WTC11 (cell line): ENCODE data around the gene ETV2. TPM values are rescaled to one million over a fixed set of nuclear protein-coding genes. Genes with fewer than 3 reads are reported as not detected.

Experiments
- ATAC-seq: fragments of 200-7000 bp; cut with Tn5 transposase; 2 replicates; pipeline ENCODE4 v1.10.0; 2021; ENCODE audit warnings: mild to moderate bottlenecking, moderate library complexity
- CTCF ChIA-PET: fragments of 300-600 bp; sonication (Branson Sonifier 250); formaldehyde crosslinking; loops from one replicate; lab custom pipeline; 2021; ENCODE audit warnings: antibody characterized with exemption; lab: Charles Lee
- POLR2A ChIA-PET: fragments of 350-600 bp; sonication (Branson Sonifier 250); formaldehyde crosslinking; loops from one replicate; lab custom pipeline; 2021; ENCODE audit warnings: antibody characterized with exemption; lab: Charles Lee
- DNase-seq: peaks from one replicate; pipeline ENCODE4 v3.0.0; 2021; ENCODE audit warnings: low spot score
- H3K27ac Mint-ChIP-seq: 2 replicates; pipeline ENCODE4 v1.8.0; 2021; ENCODE audit warnings: mixed read lengths
- H3K27me3 Mint-ChIP-seq: 2 replicates; pipeline ENCODE4 v1.8.0; 2021; ENCODE audit warnings: low read depth, mild to moderate bottlenecking, moderate library complexity, mixed read lengths
- H3K36me3 Mint-ChIP-seq: 2 replicates; pipeline ENCODE4 v1.8.0; 2021; ENCODE audit warnings: mixed read lengths
- H3K4me1 Mint-ChIP-seq: 2 replicates; pipeline ENCODE4 v1.8.0; 2022; ENCODE audit warnings: mixed read lengths
- H3K4me3 Mint-ChIP-seq: 2 replicates; pipeline ENCODE4 v1.8.0; 2021; ENCODE audit warnings: mild to moderate bottlenecking, moderate library complexity, mixed read lengths
- H3K9me3 Mint-ChIP-seq: 2 replicates; pipeline ENCODE4 v1.8.0; 2021; ENCODE audit warnings: mixed read lengths
- AFF4 ChIP-seq: sonication (generic); formaldehyde crosslinking; IDR thresholded peaks from 2 replicates; pipeline ENCODE4 v1.8.1; 2023; ENCODE audit warnings: mild to moderate bottlenecking, missing genetic modification reagents, borderline replicate concordance
- ATF2 ChIP-seq: sonication (generic); formaldehyde crosslinking; IDR thresholded peaks from 2 replicates; pipeline ENCODE4 v1.8.1; 2022; ENCODE audit warnings: low read depth, missing genetic modification reagents, borderline replicate concordance
- CBFB ChIP-seq: sonication (generic); formaldehyde crosslinking; IDR thresholded peaks from 2 replicates; pipeline ENCODE4 v1.8.1; 2022; ENCODE audit warnings: mild to moderate bottlenecking, low read depth, missing genetic modification reagents
- CDX4 ChIP-seq: fragments of 250-450 bp; sonication (Bioruptor Pico); IDR thresholded peaks from 2 replicates; pipeline ENCODE4 v1.9.0; 2021; ENCODE audit warnings: moderate library complexity, mild to moderate bottlenecking, inconsistent platforms, borderline replicate concordance
- ESRRA ChIP-seq: sonication (generic); formaldehyde crosslinking; IDR thresholded peaks from 2 replicates; pipeline ENCODE4 v1.8.1; 2022; ENCODE audit warnings: mild to moderate bottlenecking, missing genetic modification reagents, borderline replicate concordance
- ETV6 ChIP-seq: sonication (generic); formaldehyde crosslinking; IDR thresholded peaks from 2 replicates; pipeline ENCODE4 v1.8.1; 2022; ENCODE audit warnings: mild to moderate bottlenecking, missing genetic modification reagents
- FOXJ3 ChIP-seq: sonication (generic); formaldehyde crosslinking; IDR thresholded peaks from 2 replicates; pipeline ENCODE4 v1.9.0; 2021; ENCODE audit warnings: missing genetic modification reagents, mild to moderate bottlenecking, borderline replicate concordance
- GRHL2 ChIP-seq: fragments of 250-450 bp; sonication (Bioruptor Pico); IDR thresholded peaks from 2 replicates; pipeline ENCODE4 v1.8.0; 2022; ENCODE audit warnings: mild to moderate bottlenecking, moderate library complexity; ENCODE audit not compliant: insufficient replicate concordance, severe bottlenecking
- HMGXB4 ChIP-seq: sonication (generic); formaldehyde crosslinking; IDR thresholded peaks from 2 replicates; pipeline ENCODE4 v1.8.1; 2023; ENCODE audit warnings: mild to moderate bottlenecking, moderate library complexity, missing genetic modification reagents
- MLX ChIP-seq: sonication (generic); formaldehyde crosslinking; IDR thresholded peaks from 2 replicates; pipeline ENCODE4 v1.8.1; 2023; ENCODE audit warnings: mild to moderate bottlenecking, missing genetic modification reagents, moderate library complexity
- PRDM15 ChIP-seq: sonication (generic); formaldehyde crosslinking; IDR thresholded peaks from 2 replicates; pipeline ENCODE4 v1.8.0; 2022; ENCODE audit warnings: missing genetic modification reagents
- SMAD4 ChIP-seq: sonication (generic); formaldehyde crosslinking; IDR thresholded peaks from 2 replicates; pipeline ENCODE4 v1.8.0; 2022; ENCODE audit warnings: mild to moderate bottlenecking, missing genetic modification reagents
- SP1 ChIP-seq: sonication (generic); formaldehyde crosslinking; conservative IDR thresholded peaks from 2 replicates; pipeline ENCODE4 v1.8.1; 2022; ENCODE audit warnings: missing genetic modification reagents
- TEAD1 ChIP-seq: sonication (generic); formaldehyde crosslinking; IDR thresholded peaks from 2 replicates; pipeline ENCODE4 v1.8.0; 2022; ENCODE audit warnings: mild to moderate bottlenecking, missing genetic modification reagents
- USF2 ChIP-seq: sonication (generic); formaldehyde crosslinking; IDR thresholded peaks from 2 replicates; pipeline ENCODE4 v1.8.1; 2023; ENCODE audit warnings: mild to moderate bottlenecking, missing genetic modification reagents, moderate library complexity
- ZMAT4 ChIP-seq: fragments of 250-450 bp; sonication (Bioruptor Pico); IDR thresholded peaks from 2 replicates; pipeline ENCODE4 v1.9.0; 2021; ENCODE audit warnings: mild to moderate bottlenecking
- ZNF121 ChIP-seq: sonication (generic); formaldehyde crosslinking; IDR thresholded peaks from 2 replicates; pipeline ENCODE4 v1.8.0; 2023; ENCODE audit warnings: missing genetic modification reagents
- ZNF671 ChIP-seq: fragments of 250-450 bp; sonication (Bioruptor Pico); IDR thresholded peaks from 2 replicates; pipeline ENCODE4 v1.8.0; 2021; ENCODE audit warnings: mild to moderate bottlenecking
- ZSCAN18 ChIP-seq: fragments of 250-450 bp; sonication (Bioruptor Pico); IDR thresholded peaks from 2 replicates; pipeline ENCODE4 v2.1.2; 2022; ENCODE audit warnings: mild to moderate bottlenecking, moderate library complexity
- total RNA-seq: library from RNA; stranded (reverse); gene quantifications from 3 replicates; pipeline ENCODE4 v1.2.3, GENCODE V29; 2021

Gene ETV2
- total RNA-seq, 1 experiment from 2014 or later = 1.7 TPM

- H3K4me3 Mint-ChIP-seq = no peak overlapping the region
- ChIA-PET POLR2A (interaction anchor here (0.6 kb wide), 1 partner anchor 262 kb away, joined by 7 read pairs; no protein-coding TSS in a partner anchor), CTCF (no interaction called here)
- H3K9me3 Mint-ChIP-seq = no peaks in the 10 kb centered on the region
- DNase-seq (no peak), ATAC-seq (no peak)
- H3K4me1 Mint-ChIP-seq = peaks cover 23% of the 10 kb centered on the region
- H3K27me3 Mint-ChIP-seq = no peaks in the 10 kb centered on the region
- 0 out of 2 replicates have a peak overlapping the region, but pooled peaks have one; percentile 1 for H3K27ac Mint-ChIP-seq
- TF ChIP-seq SMAD4 (CRISPR knock-in tag) (no peak), ETV6 (CRISPR knock-in tag) (no peak)
- H3K36me3 Mint-ChIP-seq = peaks cover 18% of the 10 kb centered on the region
Measured at GRCh38 chr19:35639863-35640262, 1.7 kb upstream of the ETV2 start.

GRCh38 chr19:35642312-35642711 lies 767 bp downstream of the ETV2 start:
- POLR2A ChIA-PET = interaction anchor here (3.3 kb wide), 1 partner anchor 85 kb away, joined by 14 read pairs; no protein-coding TSS in a partner anchor
- TF ChIP-seq MLX (CRISPR knock-in tag) (no peak), ZMAT4 (CRISPR knock-in tag) (no peak), ESRRA (CRISPR knock-in tag) (no peak), ZNF671 (no peak), CDX4 (CRISPR knock-in tag) (no peak), PRDM15 (CRISPR knock-in tag) (no peak), ATF2 (no peak), ZSCAN18 (no peak), SMAD4 (CRISPR knock-in tag) (no peak), SP1 (no peak), AFF4 (no peak), GRHL2 (CRISPR knock-in tag) (no peak), FOXJ3 (no peak), TEAD1 (CRISPR knock-in tag) (no peak), ZNF121 (CRISPR knock-in tag) (no peak), HMGXB4 (CRISPR knock-in tag) (no peak), CBFB (no peak), USF2 (CRISPR knock-in tag) (no peak)

More at GRCh38 chr19:35642312-35642711, 767 bp downstream of the ETV2 start:
- Mint-ChIP-seq H3K27me3 (peaks cover 17% of the 10 kb centered on the region), H3K9me3 (no peaks in the 10 kb centered on the region), H3K36me3 (peaks cover 5% of the 10 kb centered on the region), H3K4me1 (peaks cover 34% of the 10 kb centered on the region), H3K4me3 (peak overlapping the region; percentile 84), H3K27ac (no peak overlapping the region)
- ATAC-seq = no peak
- no peak for DNase-seq
- CTCF ChIA-PET = interaction anchor here (0.5 to 1.4 kb wide), 3 partner anchors 50 to 575 kb away, joined by 3 to 5 read pairs (median 3); no protein-coding TSS in a partner anchor
